IMR-90 (cell line): ENCODE results near the gene INMT. TPM values are rescaled to one million over a fixed set of nuclear protein-coding genes. Genes with fewer than 3 reads are reported as not detected.

Source experiments
- ATAC-seq: fragments of 200-7000 bp; cut with Tn5 transposase; 2 replicates; pipeline ENCODE4 v1.9.1; 2020; ENCODE audit warnings: low read depth, mild to moderate bottlenecking, moderate library complexity
- BruUV-seq: library from RNA; stranded (reverse); fragments of 400-500 nt; replicated peaks from 2 replicates; lab custom pipeline; 2021; lab: Mats Ljungman, UMichigan
- CTCF ChIA-PET: fragments of 300-600 bp; formaldehyde crosslinking; extraction: SDS; loops from one replicate; lab custom pipeline; 2021; ENCODE audit warnings: antibody characterized with exemption; lab: Yijun Ruan, JAX
- POLR2A ChIA-PET: fragments of 300-600 bp; sonication (Branson Sonifier 250); formaldehyde crosslinking; loops from one replicate; lab custom pipeline; 2022; ENCODE audit warnings: antibody characterized with exemption; ENCODE audit not compliant: unreplicated experiment; lab: Charles Lee
- DNase-seq: peaks from one replicate; pipeline ENCODE4 v3.0.0; 2013
- H2AFZ ChIP-seq: replicated peaks from 2 replicates; pipeline ENCODE3; 2013; ENCODE audit warnings: low read length, mild to moderate bottlenecking; ENCODE audit not compliant: poor library complexity
- H2AK5ac ChIP-seq: 2 replicates; pipeline ENCODE4 v1.6.1; 2013; ENCODE audit warnings: low read depth, low read length, inconsistent platforms
- H2AK9ac ChIP-seq: replicated peaks from 2 replicates; pipeline ENCODE3; 2013; ENCODE audit warnings: mild to moderate bottlenecking, low read depth, low read length, moderate library complexity; ENCODE audit not compliant: poor library complexity
- H2BK120ac ChIP-seq: 2 replicates; pipeline ENCODE4 v1.6.1; 2013; ENCODE audit warnings: low read depth, low read length, inconsistent platforms
- H2BK15ac ChIP-seq: 3 replicates; pipeline ENCODE4 v1.6.1; 2013; ENCODE audit warnings: low read depth, low read length, inconsistent platforms
- H2BK20ac ChIP-seq: 2 replicates; pipeline ENCODE4 v1.6.1; 2013; ENCODE audit warnings: low read depth, mild to moderate bottlenecking, inconsistent platforms, low read length, moderate library complexity
- H2BK5ac ChIP-seq: 2 replicates; pipeline ENCODE4 v1.6.1; 2013; ENCODE audit warnings: mild to moderate bottlenecking, low read depth, low read length, inconsistent platforms; ENCODE audit not compliant: poor library complexity, severe bottlenecking
- H3K14ac ChIP-seq: replicated peaks from 2 replicates; pipeline ENCODE4 v1.6.1; 2013; ENCODE audit warnings: low read depth, low read length, inconsistent platforms
- H3K18ac ChIP-seq: 2 replicates; pipeline ENCODE4 v1.6.1; 2013; ENCODE audit warnings: low read depth, low read length, control low read depth
- H3K23ac ChIP-seq: 2 replicates; pipeline ENCODE4 v1.6.1; 2013; ENCODE audit warnings: low read depth, low read length, inconsistent platforms
- H3K27ac ChIP-seq: 2 replicates; pipeline ENCODE4 v1.5.1; 2013; ENCODE audit warnings: mild to moderate bottlenecking, control low read depth, low read length; ENCODE audit not compliant: insufficient read depth
- H3K27me3 ChIP-seq: 2 replicates; pipeline ENCODE4 v1.6.1; 2013; ENCODE audit warnings: low read length; ENCODE audit not compliant: control insufficient read depth, insufficient read depth
- H3K36me3 ChIP-seq: 2 replicates; pipeline ENCODE4 v1.6.1; 2013; ENCODE audit warnings: low read length, mixed read lengths; ENCODE audit not compliant: control insufficient read depth, insufficient read depth
- H3K4ac ChIP-seq: 2 replicates; pipeline ENCODE4 v1.6.1; 2013; ENCODE audit warnings: low read depth, low read length, inconsistent platforms
- H3K4me1 ChIP-seq: 2 replicates; pipeline ENCODE4 v1.6.1; 2013; ENCODE audit warnings: low read length, mixed read lengths; ENCODE audit not compliant: control insufficient read depth, insufficient read depth
- H3K4me2 ChIP-seq: 2 replicates; pipeline ENCODE4 v1.6.1; 2013; ENCODE audit warnings: low read depth, mild to moderate bottlenecking, control low read depth, low read length, moderate library complexity
- H3K4me3 ChIP-seq: 2 replicates; pipeline ENCODE4 v1.5.1; 2013; ENCODE audit warnings: low read depth, mild to moderate bottlenecking, control low read depth, low read length, moderate library complexity; ENCODE audit not compliant: insufficient read depth
- H3K56ac ChIP-seq: 2 replicates; pipeline ENCODE4 v1.6.1; 2013; ENCODE audit warnings: low read length, inconsistent platforms; ENCODE audit not compliant: insufficient read depth; ENCODE audit errors: extremely low read depth
- H3K79me1 ChIP-seq, 2 experiments: 2 replicates each; pipeline ENCODE4 v1.6.1; 2013; ENCODE audit warnings: low read length in 2 of 2, inconsistent platforms in 1 of 2, low read depth in 1 of 2
- H3K9ac ChIP-seq: 2 replicates; pipeline ENCODE4 v1.6.1; 2013; ENCODE audit warnings: low read depth, low read length, control low read depth
- H3K9me1 ChIP-seq: 2 replicates; pipeline ENCODE4 v1.6.1; 2013; ENCODE audit warnings: low read length, inconsistent platforms; ENCODE audit not compliant: insufficient read depth
- H3K9me3 ChIP-seq: 2 replicates; pipeline ENCODE4 v1.6.1; 2013; ENCODE audit warnings: low read length; ENCODE audit not compliant: control insufficient read depth, insufficient read depth
- H4K20me1 ChIP-seq: 2 replicates; pipeline ENCODE4 v1.6.1; 2013; ENCODE audit warnings: low read length, inconsistent platforms; ENCODE audit not compliant: insufficient read depth
- H4K5ac ChIP-seq: 2 replicates; pipeline ENCODE4 v1.6.1; 2013; ENCODE audit warnings: mild to moderate bottlenecking, low read depth, low read length, control low read depth
- H4K8ac ChIP-seq, 2 experiments: 2 replicates each; pipeline ENCODE4 v1.6.1; 2013; ENCODE audit warnings: low read depth in 2 of 2, low read length in 2 of 2, control low read depth in 1 of 2, inconsistent platforms in 1 of 2
- H4K91ac ChIP-seq: 2 replicates; pipeline ENCODE4 v1.6.1; 2013; ENCODE audit warnings: low read depth, low read length, inconsistent platforms; ENCODE audit not compliant: insufficient read depth
- BHLHE40 ChIP-seq: fragments of 150-350 bp; IDR thresholded peaks from 2 replicates; pipeline ENCODE4 v1.6.1; 2016; ENCODE audit warnings: mild to moderate bottlenecking, low read depth, low read length
- CEBPB ChIP-seq: IDR thresholded peaks from 2 replicates; pipeline ENCODE4 v1.6.1; 2012; ENCODE audit warnings: low read depth, low read length, improper control_type of control experiment
- CHD1 ChIP-seq: IDR thresholded peaks from 2 replicates; pipeline ENCODE4 v1.6.1; 2012; ENCODE audit warnings: low read depth, low read length, improper control_type of control experiment
- FOS ChIP-seq: fragments of 150-350 bp; IDR thresholded peaks from 2 replicates; pipeline ENCODE4 v1.6.1; 2016; ENCODE audit warnings: low read depth, low read length
- MAFK ChIP-seq: IDR thresholded peaks from 2 replicates; pipeline ENCODE4 v1.6.1; 2012; ENCODE audit warnings: low read depth, low read length, improper control_type of control experiment
- MAZ ChIP-seq: IDR thresholded peaks from 2 replicates; pipeline ENCODE4 v1.6.1; 2012; ENCODE audit warnings: low read depth, mild to moderate bottlenecking, low read length, improper control_type of control experiment, moderate library complexity, borderline replicate concordance
- MXI1 ChIP-seq: IDR thresholded peaks from 2 replicates; pipeline ENCODE4 v1.6.1; 2012; ENCODE audit warnings: low read depth, mild to moderate bottlenecking, low read length, moderate library complexity, borderline replicate concordance
- POLR2A ChIP-seq: IDR thresholded peaks from 2 replicates; pipeline ENCODE4 v1.6.1; 2012; ENCODE audit warnings: mild to moderate bottlenecking, low read depth, low read length
- RAD21 ChIP-seq: IDR thresholded peaks from 2 replicates; pipeline ENCODE4 v1.6.1; 2012; ENCODE audit warnings: low read length, improper control_type of control experiment
- RCOR1 ChIP-seq: IDR thresholded peaks from 2 replicates; pipeline ENCODE4 v1.6.1; 2012; ENCODE audit warnings: mild to moderate bottlenecking, low read length, improper control_type of control experiment; ENCODE audit not compliant: insufficient replicate concordance
- RFX5 ChIP-seq: IDR thresholded peaks from 2 replicates; pipeline ENCODE4 v1.8.0; 2012; ENCODE audit warnings: low read depth, mild to moderate bottlenecking, low read length, moderate library complexity
- SMC3 ChIP-seq: fragments of 150-350 bp; IDR thresholded peaks from 2 replicates; pipeline ENCODE4 v1.6.1; 2016; ENCODE audit warnings: low read depth, mild to moderate bottlenecking, antibody characterized with exemption, low read length, moderate library complexity
- USF2 ChIP-seq: fragments of 150-350 bp; IDR thresholded peaks from 2 replicates; pipeline ENCODE4 v1.6.1; 2017; ENCODE audit warnings: mild to moderate bottlenecking, antibody characterized with exemption, low read length, low read depth
- WGBS, 2 experiments: methylation state at CpG; one replicate each; pipeline versions ENCODE4 v1.1.5 to v1.1.7; 2013; ENCODE audit warnings: missing lambda C conversion rate in 2 of 2; ENCODE audit not compliant: insufficient read length in 1 of 2; ENCODE audit errors: extremely low coverage in 2 of 2; 5-methylcytosine and 5-hydroxymethylcytosine counted together
- dilution Hi-C: fragments of 300-500 bp; cut with HindIII; formaldehyde crosslinking; loops from one replicate; pipeline ENCODE4 v1.14.3; 2018; ENCODE audit warnings: low sequenced_read_pairs; ENCODE audit not compliant: unreplicated experiment
- in situ Hi-C: fragments of 300-500 bp; cut with MboI; formaldehyde crosslinking; loops from 3 replicates; pipeline ENCODE4 v1.14.3; 2019; ENCODE audit warnings: low sequenced_read_pairs, inconsistent platforms, mixed read lengths
- intact Hi-C: fragments of 100-400 bp; cut with micrococcal nuclease; formaldehyde crosslinking; loops from 2 replicates; pipeline ENCODE4 v1.10.0; 2022
- polyA plus RNA-seq, 3 experiments: library from polyadenylated mRNA; depleted of rRNA; stranded (reverse); fragments of >200 nt; gene quantifications; 2 replicates each; pipeline ENCODE4 v1.2.3, GENCODE V29; 2012; ENCODE audit warnings: low replicate concordance in 1 of 3
- total RNA-seq: library from RNA; depleted of rRNA; stranded (reverse); fragments of >200 nt; gene quantifications from 2 replicates; pipeline ENCODE4 v1.2.3, GENCODE V29; 2012
- TF ChIP-seq, protein P1 (sequence below): fragments of 150-350 bp; IDR thresholded peaks from 2 replicates; pipeline ENCODE4 v1.6.1; 2016; ENCODE audit warnings: low read depth, mild to moderate bottlenecking, low read length, moderate library complexity, borderline replicate concordance
- TF ChIP-seq, protein P2 (sequence below): conservative IDR thresholded peaks from 2 replicates; pipeline ENCODE4 v1.5.1; 2012; ENCODE audit warnings: mild to moderate bottlenecking, low read depth, low read length, improper control_type of control experiment

Gene INMT
- total and polyA plus RNA-seq, 2 of the 4 experiments (the other 2 are of a cell fraction) = 0.39 to 2.2 TPM

DNA sequence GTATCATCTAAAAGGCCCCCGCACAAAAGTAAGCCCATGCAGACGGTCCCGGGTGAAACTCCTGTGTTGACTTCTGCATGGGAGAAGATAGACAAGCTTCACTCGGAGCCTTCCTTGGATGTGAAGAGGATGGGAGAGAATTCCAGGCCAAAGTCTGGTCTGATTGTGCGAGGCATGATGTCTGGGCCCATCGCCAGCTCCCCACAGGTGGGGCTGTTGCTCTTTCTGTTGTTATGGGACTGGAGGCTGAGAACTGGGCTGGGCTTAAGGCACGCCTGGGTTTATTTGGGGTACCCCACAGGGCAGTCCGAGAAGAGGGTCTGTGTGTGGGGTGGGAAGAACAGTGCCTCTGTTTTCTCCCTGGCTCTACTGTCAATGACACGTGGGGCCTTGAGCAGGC, 33.9 kb downstream of the INMT start:
- Histone ChIP-seq H3K18ac (no peak overlapping the region), H2BK15ac (no peak overlapping the region), H3K4ac (no peak overlapping the region), H3K14ac (no peak overlapping the region), H3K9ac (no peak overlapping the region), H4K5ac (no peak overlapping the region), H3K27ac (no peak overlapping the region), H3K36me3 (peaks cover 12% of the 10 kb centered on the region), H4K20me1 (no peaks in the 10 kb centered on the region), H3K9me1 (peaks cover 16% of the 10 kb centered on the region), H3K56ac (no peak overlapping the region), H2BK5ac (no peak overlapping the region), H3K9me3 (no peaks in the 10 kb centered on the region), H4K8ac (no peak overlapping the region), H2BK120ac (no peak overlapping the region), H2AK9ac (no peak overlapping the region), H3K79me1 (peaks cover 0 to 7% of the 10 kb centered on the region in 2 experiments; a peak in 1 of 4 replicates), H2AK5ac (no peak overlapping the region), H3K4me1 (0 out of 2 replicates have a peak, but pooled peaks cover 5% of the 10 kb centered on the region), H3K4me2 (no peak overlapping the region), H3K4me3 (no peak overlapping the region), H2AFZ (no peak overlapping the region), H4K91ac (no peak overlapping the region), H2BK20ac (no peak overlapping the region), H3K23ac (no peak overlapping the region), H3K27me3 (no peaks in the 10 kb centered on the region)
- POLR2A ChIA-PET = no interaction called here
- TF ChIP-seq CHD1 = no peak
- TF ChIP-seq USF2 = no peak
- TF ChIP-seq POLR2A = no peak
- TF ChIP-seq RFX5 = no peak
- TF ChIP-seq BHLHE40 = no peak
- TF ChIP-seq SMC3 = no peak
- TF ChIP-seq, protein P1, sequence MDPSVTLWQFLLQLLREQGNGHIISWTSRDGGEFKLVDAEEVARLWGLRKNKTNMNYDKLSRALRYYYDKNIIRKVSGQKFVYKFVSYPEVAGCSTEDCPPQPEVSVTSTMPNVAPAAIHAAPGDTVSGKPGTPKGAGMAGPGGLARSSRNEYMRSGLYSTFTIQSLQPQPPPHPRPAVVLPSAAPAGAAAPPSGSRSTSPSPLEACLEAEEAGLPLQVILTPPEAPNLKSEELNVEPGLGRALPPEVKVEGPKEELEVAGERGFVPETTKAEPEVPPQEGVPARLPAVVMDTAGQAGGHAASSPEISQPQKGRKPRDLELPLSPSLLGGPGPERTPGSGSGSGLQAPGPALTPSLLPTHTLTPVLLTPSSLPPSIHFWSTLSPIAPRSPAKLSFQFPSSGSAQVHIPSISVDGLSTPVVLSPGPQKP = no peak
- TF ChIP-seq MAFK = no peak
- TF ChIP-seq RAD21 = no peak
- no peak for TF ChIP-seq MXI1
- no peak for TF ChIP-seq CEBPB
- TF ChIP-seq, protein P2, sequence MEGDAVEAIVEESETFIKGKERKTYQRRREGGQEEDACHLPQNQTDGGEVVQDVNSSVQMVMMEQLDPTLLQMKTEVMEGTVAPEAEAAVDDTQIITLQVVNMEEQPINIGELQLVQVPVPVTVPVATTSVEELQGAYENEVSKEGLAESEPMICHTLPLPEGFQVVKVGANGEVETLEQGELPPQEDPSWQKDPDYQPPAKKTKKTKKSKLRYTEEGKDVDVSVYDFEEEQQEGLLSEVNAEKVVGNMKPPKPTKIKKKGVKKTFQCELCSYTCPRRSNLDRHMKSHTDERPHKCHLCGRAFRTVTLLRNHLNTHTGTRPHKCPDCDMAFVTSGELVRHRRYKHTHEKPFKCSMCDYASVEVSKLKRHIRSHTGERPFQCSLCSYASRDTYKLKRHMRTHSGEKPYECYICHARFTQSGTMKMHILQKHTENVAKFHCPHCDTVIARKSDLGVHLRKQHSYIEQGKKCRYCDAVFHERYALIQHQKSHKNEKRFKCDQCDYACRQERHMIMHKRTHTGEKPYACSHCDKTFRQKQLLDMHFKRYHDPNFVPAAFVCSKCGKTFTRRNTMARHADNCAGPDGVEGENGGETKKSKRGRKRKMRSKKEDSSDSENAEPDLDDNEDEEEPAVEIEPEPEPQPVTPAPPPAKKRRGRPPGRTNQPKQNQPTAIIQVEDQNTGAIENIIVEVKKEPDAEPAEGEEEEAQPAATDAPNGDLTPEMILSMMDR = no peak
- no peak for TF ChIP-seq MAZ
- no peak for TF ChIP-seq RCOR1
- no peak for TF ChIP-seq FOS
- dilution Hi-C loops (no loop called here), intact Hi-C loops (no loop called here), in situ Hi-C loops (no loop called here)
- WGBS, 2 experiments = no CpG with 5 or more reads among the region's 9 CpGs
- CTCF ChIA-PET = no interaction called here
- BruUV-seq = no TSS peak
- ATAC-seq (no peak), DNase-seq (no peak)
